Central memory CD4-positive, alpha-beta T cell (primary cell): ENCODE measurements around the gene CEACAM19.
"Not testable (repeated sequence)": the region's sequence is repeated elsewhere in the genome, so short reads cannot be mapped to it uniquely, and the experiment has no call there.

ENCODE experiments used
- DNase-seq: peaks from one replicate; pipeline ENCODE4 v3.0.0; 2022
- total RNA-seq, 3 experiments: gene quantifications; one replicate each; lab custom pipeline; 2026; lab: John Stamatoyannopoulos, UW

Gene CEACAM19, protein sequence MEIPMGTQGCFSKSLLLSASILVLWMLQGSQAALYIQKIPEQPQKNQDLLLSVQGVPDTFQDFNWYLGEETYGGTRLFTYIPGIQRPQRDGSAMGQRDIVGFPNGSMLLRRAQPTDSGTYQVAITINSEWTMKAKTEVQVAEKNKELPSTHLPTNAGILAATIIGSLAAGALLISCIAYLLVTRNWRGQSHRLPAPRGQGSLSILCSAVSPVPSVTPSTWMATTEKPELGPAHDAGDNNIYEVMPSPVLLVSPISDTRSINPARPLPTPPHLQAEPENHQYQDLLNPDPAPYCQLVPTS
- total RNA-seq = 0.54 to 0.77 (median 0.56) reads per million in 3 experiments

DNA sequence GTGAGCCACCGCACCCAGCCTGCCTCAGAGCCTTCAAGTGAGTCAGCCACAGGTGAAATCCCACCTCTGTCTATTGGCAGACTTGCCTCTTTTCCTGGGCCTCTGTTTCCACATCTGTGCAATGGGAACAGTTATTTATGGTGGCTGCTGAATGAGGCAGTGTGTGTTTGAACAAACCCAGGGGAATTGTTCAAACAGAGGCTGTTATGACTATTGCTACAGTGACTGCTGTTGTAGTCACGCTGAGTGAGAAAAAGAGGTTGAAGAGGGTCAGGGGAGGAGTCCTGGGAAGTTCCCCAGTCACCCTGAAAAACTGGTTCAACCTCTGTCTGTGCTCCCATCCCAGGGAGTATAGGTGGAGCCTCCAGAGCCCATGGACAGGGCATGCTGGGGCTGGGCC is at the start of gene CEACAM19:
TSS of gene CEACAM19 (plus strand) at position 83 of the 400 bp plus-strand sequence. CDS start 450 bp downstream, outside the sequence.
- DNase-seq = no peak

DNA sequence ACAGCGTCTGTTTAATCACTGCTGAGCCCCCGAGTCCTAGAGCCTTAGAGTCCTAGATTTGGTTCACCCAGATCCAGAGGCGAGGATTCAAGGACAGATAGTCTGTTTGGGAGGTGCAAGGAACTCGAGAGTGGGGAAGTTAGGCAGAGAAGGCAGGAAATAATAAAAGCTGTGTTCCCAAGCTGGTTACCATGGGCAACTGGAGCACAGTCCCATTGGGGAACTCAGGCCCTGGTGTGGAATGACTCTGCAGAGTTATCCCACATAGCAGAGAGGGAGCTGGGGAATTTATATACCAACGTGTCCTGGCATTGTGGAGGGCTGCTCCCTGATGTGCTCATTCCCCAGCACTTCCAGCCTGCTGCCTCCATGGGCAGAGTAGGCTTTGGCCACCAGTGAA is 48.2 kb upstream of the CEACAM19 start:
- no peak for DNase-seq

DNA sequence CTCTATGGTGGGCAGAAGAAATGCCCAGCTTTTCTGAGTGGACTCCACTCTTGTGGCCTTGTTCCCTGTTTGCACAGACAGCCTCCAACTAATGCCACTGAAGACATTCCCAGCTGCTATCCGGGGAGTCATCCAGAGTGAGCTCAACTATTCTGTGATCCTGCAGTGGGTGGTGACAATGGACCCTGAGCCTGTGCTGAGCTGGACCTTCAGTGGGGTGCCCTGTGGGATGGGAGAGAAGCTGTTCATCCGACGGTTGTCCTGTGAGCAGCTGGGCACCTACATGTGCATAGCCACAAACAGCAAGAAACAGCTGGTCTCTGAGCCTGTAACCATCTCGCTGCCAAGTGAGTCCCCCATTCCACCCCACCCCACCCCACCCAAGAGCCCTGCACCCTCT is 47.7 kb upstream of the CEACAM19 start:
- no peak for DNase-seq

DNA sequence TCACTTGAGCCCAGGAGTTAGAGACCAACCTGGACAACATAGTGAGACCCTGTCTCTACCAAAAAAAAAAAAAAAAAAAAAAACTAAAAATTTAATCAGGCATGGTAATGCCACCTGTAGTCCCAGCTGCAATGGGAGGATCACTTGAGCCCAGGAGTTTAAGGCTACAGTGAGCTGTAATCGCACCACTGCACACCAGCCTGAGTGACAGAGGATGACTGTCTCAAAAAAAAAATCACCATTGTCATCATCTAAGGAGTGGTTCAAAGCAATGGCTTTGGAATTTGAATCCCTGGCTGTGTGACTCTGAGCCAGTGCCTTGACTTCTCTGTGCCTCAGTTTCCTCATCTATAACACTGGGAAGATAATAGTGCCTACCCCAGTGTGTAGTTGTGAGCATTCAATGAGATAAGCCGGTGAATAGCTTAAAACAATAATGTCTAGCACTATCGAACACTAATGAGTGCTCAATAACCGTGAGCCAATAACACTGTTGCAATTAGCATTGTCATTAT is 46.4 kb upstream of the CEACAM19 start:
- DNase-seq = no peak

DNA sequence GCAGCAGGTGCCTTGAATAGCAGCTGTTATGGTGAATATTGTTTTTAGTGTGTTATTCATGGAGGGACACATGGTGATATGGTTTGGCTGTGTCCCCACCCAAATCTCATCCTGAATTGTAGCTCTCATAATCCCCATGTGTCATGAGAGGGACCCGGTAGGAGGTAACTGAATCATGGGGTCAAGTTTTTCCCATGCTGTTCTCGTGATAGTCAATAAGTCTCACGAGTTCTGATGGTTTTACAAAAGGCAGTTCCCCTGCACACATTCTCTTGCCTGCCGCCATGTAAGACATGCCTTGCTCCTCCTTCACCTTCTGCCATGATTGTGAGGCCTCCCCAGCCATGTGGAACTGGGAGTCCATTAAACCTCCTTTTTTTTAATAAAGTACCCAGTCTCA is 45.6 kb upstream of the CEACAM19 start:
- not testable (repeated sequence) for DNase-seq

DNA sequence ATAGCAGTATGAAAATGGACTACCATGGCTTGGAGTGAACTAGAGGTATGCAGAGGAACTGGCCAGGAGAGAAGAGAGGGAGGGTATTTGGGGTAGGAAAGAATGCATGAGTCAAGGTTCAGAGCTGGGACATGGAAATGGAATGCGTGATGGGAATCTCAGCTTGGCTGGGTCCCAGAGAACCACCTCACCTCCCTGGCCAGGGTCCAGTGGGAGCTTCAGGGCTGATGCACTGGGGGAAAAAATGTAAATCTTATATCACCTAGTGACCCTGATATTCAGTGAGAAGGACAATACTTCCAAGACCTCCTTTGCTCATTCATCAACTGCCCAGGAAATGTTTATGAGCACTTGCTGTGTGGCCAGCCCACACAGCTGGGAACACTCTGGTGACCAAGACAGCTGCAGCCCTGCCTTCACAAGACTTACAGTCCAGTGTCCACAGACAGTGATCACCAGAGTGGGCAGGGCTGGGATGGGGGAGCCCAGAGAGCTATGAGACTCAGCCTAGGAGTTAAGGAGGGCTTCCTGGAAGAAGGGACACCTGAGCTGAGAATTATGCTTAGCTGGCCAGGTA is 45.1 kb upstream of the CEACAM19 start:
- DNase-seq = no peak

DNA sequence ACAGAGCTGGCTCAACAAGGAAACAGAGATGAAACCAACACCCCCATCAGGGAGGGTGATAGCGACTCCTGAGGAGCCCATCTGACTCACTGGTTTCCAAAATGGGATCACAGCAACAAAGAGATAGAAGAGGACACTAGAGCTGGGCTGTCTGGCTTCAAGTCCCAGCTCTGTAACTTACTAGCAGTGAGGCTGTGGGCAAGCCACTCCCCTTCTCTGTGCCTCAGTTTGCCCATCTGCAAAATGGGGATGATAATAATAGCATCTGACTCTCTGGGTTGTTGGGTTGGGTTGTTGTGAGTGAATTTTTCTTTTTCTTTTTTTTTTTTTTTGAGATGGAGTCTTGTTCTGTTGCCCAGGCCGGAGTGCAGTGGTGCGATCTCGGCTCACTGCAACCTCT is 43.7 kb upstream of the CEACAM19 start:
- no peak for DNase-seq

DNA sequence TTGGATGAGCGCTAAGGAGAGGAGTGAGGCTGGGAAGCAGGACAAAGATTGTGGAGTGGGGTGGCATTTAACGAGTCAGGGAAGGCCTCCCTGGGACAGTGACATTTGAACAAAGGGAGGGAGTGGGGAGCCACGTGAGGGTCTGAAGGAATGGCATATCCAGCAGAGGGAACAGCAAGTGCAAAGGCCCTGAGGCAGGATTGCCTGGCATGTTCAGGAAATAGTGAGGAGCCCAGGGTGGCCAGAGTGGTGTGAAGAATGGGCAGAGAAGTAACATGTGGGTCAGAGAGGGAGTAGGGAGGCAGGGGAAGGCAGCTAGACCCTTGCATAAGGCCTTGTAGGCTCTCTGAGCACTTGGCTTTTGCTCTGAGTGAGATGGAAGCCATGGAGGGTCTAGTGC is 42.5 kb upstream of the CEACAM19 start:
- no peak for DNase-seq

DNA sequence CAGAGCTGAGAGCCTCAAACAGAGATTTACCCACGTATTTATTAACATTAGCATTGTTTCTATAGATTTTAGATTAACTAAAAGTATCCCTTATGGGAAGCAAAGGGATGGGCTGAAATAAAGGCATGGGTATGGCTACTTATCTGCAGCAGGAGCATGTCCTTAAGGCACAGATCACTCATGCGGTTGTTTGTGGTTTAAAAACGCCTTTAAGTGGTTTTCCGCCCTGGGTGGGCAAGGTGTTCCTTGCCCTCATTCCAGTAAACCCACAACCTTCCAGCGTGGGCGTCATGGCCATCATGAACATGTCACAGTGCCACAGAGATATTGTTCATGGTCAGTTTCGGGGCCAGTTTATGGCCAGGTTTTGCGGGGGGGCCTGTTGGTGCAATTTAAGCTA is 39.7 kb upstream of the CEACAM19 start:
- not testable (repeated sequence) for DNase-seq

DNA sequence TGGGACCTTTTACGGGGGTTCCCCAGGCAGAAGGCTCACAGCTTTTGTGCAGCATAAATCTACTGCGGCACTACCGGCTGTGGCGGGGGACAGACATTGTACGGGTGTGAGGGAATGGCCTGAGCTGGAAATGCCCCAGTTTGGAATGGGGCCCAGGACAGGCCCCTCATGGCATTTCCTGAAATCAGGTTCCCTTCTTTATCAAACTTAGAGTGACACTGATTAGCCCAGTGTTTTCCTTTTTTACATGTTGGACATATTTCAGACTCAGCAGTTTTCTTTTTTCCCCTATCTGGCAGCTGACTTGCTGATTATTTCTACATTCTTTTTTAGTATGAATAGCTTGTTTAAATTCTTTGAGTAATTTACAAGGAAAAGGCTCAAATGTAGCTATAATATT is 37.2 kb upstream of the CEACAM19 start:
- not testable (repeated sequence) for DNase-seq

DNA sequence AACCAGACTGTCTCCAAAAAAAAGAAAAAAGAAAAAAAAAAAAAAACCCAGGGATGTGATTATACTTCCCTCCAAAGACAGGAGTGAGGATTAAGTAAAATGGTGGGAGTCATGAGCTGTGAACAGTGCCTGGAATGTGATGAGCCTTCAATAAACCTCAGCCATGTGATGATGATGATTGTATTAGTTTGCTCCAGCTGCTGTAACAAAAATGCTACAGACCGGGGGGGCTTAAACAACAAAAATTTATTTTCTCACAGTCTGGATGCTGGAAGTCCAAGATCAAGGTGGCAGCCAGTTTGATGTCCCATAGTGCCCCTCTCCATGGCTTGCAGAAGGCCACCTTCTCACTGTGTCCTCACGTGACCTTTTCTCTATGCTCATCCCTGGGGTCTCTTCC is 36.5 kb upstream of the CEACAM19 start:
- DNase-seq = no peak

DNA sequence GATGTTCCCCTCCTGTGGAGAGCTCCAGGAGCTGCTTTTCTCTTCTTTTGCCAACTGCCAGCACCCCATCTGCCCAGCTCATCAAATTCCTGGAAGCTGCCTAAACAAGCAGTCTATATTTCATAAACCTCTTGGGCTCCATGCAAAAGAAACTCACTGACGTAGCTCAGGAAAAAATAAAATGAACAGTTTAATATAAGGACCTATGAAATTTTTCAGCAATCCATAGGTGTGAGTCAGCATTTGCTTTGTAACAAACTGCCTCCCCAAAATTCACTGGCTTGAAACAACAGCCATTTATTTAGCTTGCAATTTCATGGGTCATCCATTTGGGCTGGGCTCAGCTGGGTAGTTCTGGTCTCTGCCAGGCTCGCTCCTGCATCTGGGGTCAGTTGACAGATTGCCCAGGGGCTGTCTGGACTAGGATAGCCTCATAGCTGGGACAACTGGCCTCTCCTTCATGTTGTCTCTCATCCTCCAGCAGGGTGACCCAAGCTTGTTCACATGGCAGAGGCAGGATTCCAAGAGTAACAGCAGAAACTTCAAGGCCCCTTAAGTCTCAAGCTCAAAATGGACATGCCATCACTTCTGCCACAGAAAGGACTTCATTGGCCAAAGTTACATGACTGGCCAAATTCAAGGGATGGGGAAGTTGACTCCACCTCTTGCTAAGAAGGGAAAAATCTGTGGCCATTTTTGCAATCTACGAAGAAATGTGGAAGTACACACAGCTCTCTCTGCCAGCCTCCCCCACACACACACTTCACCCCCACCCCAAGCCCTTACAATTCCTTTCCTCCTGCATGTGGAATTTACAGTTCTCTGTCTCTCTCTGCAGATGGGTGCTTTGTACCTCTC is 35.5 kb upstream of the CEACAM19 start:
- DNase-seq = no peak

DNA sequence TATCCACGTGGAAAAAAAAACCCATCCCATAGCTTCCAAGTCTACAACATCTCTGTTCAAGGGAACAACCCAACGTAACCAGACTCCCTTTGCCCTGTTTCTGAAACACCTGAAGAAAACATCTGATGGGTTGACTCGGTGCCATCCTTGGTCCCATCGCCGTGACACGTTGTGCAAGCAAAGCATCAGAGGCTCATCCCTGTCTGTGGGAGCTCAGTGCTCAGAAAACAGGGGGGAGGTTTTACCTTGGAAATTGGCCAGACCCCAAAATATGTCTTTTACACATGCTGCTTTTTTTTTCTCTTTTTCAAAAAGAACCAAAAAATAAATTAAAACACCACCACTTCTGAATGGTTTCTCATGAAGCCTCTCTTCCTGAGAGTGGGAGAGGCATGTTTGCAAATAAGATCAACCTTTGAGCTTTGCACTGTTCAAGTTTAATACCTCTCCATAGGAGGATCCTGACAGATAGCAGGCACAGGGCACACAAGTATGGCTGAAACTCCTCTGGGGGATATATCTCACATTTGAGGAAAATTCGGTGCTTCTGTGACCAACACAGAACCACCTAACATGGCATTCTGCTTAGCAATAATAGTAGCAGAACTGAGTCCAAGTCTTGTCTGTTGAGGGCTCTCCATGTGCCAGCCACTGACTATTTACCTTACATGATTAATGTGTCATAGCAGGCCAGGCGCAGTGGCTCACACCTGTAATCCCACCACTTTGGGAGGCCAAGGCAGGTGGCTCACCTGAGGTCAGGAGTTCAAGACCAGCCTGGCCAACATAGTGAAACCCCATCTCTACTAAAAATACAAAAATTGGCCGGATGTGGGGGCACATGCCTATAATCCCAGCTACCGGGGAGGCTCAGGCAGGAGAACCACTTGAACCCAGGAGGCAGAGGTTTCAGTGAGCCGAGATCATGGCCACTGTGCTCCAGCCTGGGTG is 34.6 kb upstream of the CEACAM19 start:
- no peak for DNase-seq

DNA sequence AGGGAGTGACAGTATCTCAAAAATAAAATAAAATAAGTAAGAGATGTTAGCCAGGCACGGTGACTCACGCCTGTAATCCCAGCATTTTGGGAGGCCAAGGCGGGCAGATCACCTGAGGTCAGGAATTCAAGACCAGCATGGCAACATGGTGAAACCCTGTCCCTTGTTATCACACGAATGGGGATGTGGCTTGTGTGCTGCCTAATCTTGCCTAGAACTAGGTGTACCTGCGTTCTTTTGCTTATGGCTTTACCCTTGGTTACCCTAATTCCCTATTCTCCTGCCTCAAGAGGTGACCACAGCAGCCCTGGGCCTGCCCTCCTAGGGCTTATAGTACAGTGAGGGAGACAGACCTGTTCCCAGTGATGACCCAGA is 33.9 kb upstream of the CEACAM19 start:
- no peak for DNase-seq

DNA sequence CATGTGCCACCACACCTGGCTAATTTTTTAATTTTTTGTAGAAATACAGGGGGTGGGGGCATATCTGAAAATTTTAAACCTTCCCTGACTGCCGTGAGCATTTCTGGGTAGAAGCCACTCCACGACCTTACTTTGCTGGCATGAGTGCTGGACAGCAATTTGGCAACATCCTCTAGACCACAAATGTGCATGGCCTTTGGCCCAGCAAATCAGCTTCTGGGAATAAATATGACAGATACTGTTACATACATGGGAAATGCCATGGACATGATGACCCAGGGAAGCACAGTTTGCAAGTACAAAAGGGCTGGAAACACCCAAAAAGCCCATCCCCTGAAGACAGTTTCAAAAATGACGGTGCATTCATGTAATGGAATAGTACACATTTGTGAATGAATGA is 30.8 kb upstream of the CEACAM19 start:
- no peak for DNase-seq

DNA sequence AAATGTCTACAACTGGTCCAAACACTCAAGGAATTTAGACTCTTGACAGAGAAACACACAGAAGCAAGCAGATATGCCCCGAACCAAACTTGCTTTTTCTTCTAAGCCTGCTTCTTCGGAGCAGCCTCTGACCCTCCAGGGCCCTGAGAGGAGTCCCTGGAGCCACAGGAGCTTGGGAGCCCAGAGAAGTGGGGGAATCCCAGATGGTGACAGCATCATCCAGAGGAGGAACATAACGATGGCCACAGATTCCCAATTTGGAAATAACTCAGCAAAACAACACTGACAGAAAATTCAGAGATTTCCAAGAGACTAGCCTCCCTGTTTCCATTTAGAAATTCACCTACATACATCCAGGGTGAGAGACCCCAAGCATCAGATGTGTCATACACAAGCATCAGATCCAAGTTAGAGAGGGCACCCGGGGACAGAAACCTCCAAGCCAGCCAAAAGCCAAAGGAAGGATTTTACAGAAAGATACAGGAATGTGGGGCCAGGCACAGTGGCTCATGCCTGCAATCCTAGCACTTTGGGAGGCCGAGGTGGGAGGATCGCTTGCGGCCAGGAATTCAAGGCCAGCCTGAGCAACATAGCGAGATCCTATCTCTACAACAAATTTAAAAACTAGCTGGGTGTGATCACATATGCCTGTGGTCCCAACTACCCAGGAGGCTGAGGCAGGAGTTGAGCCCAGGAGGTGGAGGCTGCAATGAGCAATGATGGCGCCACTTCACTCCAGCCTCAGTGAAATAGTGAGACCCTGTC is 29.6 kb upstream of the CEACAM19 start:
- DNase-seq = no peak

DNA sequence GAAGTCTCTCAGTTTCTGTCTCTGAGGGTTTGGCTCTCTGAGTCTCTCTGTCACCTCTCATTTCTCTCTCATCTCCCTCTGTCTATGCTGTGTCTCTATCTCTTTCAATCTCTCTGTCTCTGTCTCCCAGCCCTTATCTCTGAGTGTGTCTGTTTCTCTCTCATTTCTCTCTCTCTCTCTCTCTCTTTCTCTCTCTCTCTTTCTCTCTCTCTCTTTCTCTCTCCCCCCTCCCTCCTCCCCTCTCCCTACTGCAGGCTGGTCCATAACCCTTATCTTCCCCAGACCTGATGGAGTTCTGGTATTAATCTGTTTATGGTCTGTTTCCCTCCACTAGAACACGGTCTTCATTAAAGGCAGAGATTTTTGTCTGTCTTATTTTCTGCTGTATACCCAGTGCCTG is 28.9 kb upstream of the CEACAM19 start:
- DNase-seq = no peak

DNA sequence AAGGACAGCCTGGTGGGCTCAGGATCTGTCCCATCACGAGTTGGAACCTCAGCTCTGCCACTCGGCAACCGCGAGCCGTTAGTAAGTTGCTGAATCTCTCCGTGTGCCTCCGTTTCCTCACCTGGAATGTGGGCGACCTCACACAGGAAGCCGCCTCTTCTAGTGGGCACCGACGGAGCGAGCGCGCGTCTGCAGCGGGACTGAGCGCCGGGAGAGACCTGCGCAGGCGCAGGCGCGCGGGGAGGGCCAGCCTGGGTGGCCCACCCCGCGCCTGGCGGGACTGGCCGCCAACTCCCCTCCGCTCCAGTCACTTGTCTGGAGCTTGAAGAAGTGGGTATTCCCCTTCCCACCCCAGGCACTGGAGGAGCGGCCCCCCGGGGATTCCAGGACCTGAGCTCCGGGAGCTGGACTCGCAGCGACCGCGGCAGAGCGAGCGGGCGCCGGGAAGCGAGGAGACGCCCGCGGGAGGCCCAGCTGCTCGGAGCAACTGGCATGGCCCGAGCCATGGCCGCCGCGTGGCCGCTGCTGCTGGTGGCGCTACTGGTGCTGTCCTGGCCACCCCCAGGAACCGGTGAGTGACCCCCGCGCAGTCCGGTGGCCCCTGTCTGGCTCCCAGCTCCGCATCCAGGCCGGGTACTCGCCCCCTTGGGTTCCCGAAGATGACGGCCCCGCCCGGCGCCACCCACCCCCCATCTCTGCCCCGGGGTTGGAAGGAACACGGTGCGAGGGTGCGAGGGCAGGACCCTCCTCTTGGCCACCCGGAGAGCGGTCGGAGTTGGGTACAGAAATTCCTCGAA is 27.5 kb upstream of the CEACAM19 start, which contains the start of gene PVR:
TSS of gene PVR (plus strand) at position 306 of the 797 bp plus-strand sequence. CDS start at position 493, 187 bp downstream.
- DNase-seq = no peak

DNA sequence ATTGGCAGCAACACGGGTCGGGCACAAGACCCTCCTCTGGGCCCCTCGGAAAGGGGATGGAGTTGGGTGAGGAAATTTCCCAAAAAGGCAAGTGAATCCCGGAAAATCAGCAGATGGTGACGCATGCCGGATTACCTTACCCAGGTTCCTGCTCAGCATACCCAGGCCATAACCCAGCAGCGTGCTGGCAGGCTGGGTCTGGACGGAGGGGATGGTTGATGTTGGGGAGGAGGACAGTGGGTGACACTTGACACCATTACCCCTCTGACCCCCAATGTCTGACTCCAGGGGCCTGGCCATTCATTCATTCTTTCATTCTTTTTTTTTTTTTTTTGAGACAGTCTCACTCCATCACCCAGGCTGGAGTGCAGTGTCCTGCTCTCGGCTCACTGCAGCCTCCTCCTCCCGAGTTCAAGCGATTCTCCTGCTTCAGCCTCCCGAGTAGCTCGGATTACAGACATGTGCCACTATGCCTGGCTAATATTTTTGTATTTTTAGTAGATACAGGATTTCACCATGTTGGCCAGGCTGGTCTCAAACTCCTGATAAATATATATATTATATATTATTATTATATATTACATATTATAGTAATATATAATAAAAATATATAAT is 26.8 kb upstream of the CEACAM19 start:
- no peak for DNase-seq

DNA sequence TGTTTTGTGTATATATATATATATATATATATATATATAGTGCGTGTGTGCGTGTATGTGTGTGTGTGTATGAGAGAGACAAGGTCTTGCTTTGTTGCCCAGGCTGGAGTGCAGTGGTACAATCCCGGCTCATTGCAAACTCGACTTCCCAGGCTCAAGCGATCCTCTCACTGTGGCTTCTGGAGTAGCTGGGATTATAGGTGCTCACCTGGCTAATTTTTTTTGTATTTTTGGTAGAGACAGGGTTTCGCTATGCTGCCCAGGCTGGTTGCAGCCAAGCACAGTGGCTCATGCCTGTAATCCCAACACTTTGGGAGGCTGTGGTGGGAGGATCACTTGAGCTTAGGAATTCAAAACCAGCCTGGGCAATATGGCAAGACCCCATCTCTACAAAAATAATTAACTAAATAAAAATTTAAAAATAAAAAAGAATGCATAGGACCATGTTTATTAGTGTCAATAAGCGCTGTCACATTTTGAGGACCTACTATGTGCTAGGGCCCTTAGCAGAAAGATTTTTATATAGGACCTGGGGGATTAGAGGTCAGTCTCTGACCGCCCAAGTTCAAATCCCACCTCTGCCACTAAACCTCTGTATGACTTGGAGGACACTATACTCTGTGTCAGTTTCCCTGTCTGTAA is 25.8 kb upstream of the CEACAM19 start:
- no peak for DNase-seq
